Peyer's patch (tissue), 4 donors: ENCODE measurements around the gene PARL.

Experiments used
- CTCF ChIP-seq, 6 experiments: fragments of 450-650 bp in 4 of 6; fragments of 200-600 bp in 2 of 6; sonication (generic) in 1 of 6; IDR thresholded peaks; one replicate each; pipeline ENCODE4 v1.5.1; 2017 to 2019; ENCODE audit warnings: antibody characterized with exemption in 6 of 6, mild to moderate bottlenecking in 3 of 6, moderate library complexity in 1 of 6
- POLR2A ChIP-seq, 2 donors: fragments of 450-650 bp; IDR thresholded peaks; one replicate each; pipeline ENCODE4 v1.5.1; 2017; ENCODE audit warnings: antibody characterized with exemption in 2 of 2, mild to moderate bottlenecking in 2 of 2, moderate library complexity in 2 of 2

GRCh38 chr3:183930086-183930485 is 45.4 kb upstream of the PARL start:
- no peak for TF ChIP-seq CTCF (IDR thresholded peaks at IDR 0.05)
- no peak for TF ChIP-seq POLR2A (IDR thresholded peaks at IDR 0.05)
